Vagina (tissue), 2 donors: ENCODE measurements around the gene EIPR1. TPM values are rescaled to one million over a fixed set of nuclear protein-coding genes. Genes with fewer than 3 reads are reported as not detected.

Experiments
- DNase-seq, 2 donors: peaks; one replicate each; pipeline ENCODE4 v3.0.0-alpha.2; 2017; ENCODE audit errors: extremely low spot score in 2 of 2
- H3K27ac ChIP-seq: fragments of 200-600 bp; sonication (generic); one replicate; pipeline ENCODE4 v1.5.1; 2019
- H3K27me3 ChIP-seq: fragments of 200-600 bp; sonication (generic); one replicate; pipeline ENCODE4 v1.5.1; 2019
- H3K36me3 ChIP-seq, 2 donors: fragments of 200-600 bp; sonication (generic); one replicate each; pipeline ENCODE4 v1.5.1; 2017 to 2019
- H3K4me1 ChIP-seq: fragments of 200-600 bp; sonication (generic); one replicate; pipeline ENCODE4 v1.5.1; 2019
- H3K4me3 ChIP-seq, 2 donors: fragments of 200-600 bp; sonication (generic); 1 replicate in 1 of 2; 2 replicates in 1 of 2; pipeline ENCODE4 v1.5.1; 2016 to 2019
- H3K9me3 ChIP-seq: fragments of 200-600 bp; sonication (generic); one replicate; pipeline ENCODE4 v1.5.1; 2019
- POLR2A ChIP-seq, 2 donors: fragments of 450-650 bp; IDR thresholded peaks; one replicate each; pipeline ENCODE4 v1.6.1; 2017; ENCODE audit warnings: antibody characterized with exemption in 2 of 2, mild to moderate bottlenecking in 2 of 2, moderate library complexity in 2 of 2
- POLR2AphosphoS5 ChIP-seq, 2 donors: sonication (generic); formaldehyde crosslinking; IDR thresholded peaks; one replicate each; pipeline ENCODE4 v1.9.0; 2017; ENCODE audit warnings: antibody characterized with exemption in 2 of 2, mild to moderate bottlenecking in 2 of 2, low read depth in 1 of 2; ENCODE audit not compliant: insufficient read depth in 1 of 2
- intact Hi-C: fragments of 100-400 bp; cut with DNase I; formaldehyde crosslinking; loops from one replicate; pipeline ENCODE4 v1.15.1; 2023
- total RNA-seq: library from RNA; depleted of rRNA; stranded (reverse); fragments of >200 nt; gene quantifications from one replicate; pipeline ENCODE4 v1.2.3, GENCODE V29; 2016
- TF ChIP-seq, protein P1 (sequence below), 3 experiments: fragments of 450-650 bp in 2 of 3; fragments of 200-600 bp in 1 of 3; sonication (generic) in 1 of 3; IDR thresholded peaks; one replicate each; pipeline ENCODE4 v1.5.1; 2017 to 2019; ENCODE audit warnings: antibody characterized with exemption in 3 of 3, mild to moderate bottlenecking in 2 of 3, moderate library complexity in 2 of 3

The EIPR1 gene
- total RNA-seq, 1 donor from 2014 or later, result 39.8 TPM

DNA sequence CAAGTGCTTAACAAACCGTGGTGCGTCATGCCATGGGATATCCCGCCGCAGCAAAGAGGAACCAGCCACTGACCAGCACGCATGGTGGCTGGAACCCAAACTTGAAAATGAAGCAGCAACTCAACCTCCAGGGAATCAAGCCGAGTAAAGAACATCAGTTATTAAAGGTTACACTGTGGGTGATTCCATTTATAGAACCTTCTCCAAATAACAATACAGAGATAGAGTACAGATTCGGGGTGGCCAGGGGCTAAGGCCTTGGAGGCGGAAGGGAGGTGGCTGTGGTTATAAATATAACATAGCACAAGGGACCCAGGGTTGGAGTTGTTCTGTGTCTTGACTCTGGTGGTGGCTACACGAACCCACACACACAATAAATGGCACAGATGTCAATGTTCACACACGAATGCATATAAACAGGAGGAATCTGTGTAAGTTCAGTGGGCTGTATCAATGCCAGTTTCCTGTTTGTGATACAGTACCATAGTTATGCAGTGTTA lies 123.1 kb downstream of the EIPR1 start:
- Histone ChIP-seq H3K9me3 (peaks cover 8% of the 10 kb centered on the region), H3K4me3 (no peak overlapping the region), H3K27me3 (no peaks in the 10 kb centered on the region), H3K27ac (no peak overlapping the region), H3K4me1 (no peaks in the 10 kb centered on the region), H3K36me3 (peaks cover 0 to 6% of the 10 kb centered on the region in 2 donors)
- TF ChIP-seq, protein P1, sequence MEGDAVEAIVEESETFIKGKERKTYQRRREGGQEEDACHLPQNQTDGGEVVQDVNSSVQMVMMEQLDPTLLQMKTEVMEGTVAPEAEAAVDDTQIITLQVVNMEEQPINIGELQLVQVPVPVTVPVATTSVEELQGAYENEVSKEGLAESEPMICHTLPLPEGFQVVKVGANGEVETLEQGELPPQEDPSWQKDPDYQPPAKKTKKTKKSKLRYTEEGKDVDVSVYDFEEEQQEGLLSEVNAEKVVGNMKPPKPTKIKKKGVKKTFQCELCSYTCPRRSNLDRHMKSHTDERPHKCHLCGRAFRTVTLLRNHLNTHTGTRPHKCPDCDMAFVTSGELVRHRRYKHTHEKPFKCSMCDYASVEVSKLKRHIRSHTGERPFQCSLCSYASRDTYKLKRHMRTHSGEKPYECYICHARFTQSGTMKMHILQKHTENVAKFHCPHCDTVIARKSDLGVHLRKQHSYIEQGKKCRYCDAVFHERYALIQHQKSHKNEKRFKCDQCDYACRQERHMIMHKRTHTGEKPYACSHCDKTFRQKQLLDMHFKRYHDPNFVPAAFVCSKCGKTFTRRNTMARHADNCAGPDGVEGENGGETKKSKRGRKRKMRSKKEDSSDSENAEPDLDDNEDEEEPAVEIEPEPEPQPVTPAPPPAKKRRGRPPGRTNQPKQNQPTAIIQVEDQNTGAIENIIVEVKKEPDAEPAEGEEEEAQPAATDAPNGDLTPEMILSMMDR (IDR thresholded peaks at IDR 0.05), result no peak
- TF ChIP-seq POLR2AphosphoS5 (IDR thresholded peaks at IDR 0.05; ENCODE audit: insufficient read depth in 1 of 2, low read depth in 1 of 2) (no peak), POLR2A (IDR thresholded peaks at IDR 0.05) (no peak)
- no peak for DNase-seq
- intact Hi-C loops, result no loop called here

DNA sequence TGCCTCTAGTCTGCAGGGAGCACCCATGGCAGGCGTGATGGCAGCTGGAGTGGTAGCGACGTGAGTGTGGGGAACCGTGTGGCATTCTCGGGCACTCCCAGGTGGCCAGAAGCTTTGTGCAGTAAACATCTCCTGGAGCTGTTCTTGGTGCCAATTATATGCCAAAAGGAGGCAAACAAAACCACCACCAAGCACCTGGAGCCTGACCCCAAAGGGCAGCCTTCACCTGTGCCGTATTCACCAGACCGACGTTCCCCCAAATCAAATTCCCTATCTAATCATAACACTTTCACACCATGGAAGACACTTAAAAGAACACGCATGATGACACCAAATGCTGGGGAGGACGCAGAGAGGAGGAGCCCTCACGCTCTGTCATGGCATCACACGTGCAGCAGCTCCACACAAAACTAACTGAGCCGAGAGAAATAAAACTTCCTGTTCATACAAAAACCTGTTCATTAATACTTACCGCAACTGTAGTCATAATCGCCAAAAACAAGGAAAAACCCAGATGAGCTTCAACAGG lies 123.6 kb downstream of the EIPR1 start:
- DNase-seq, result no peak
- H3K36me3 ChIP-seq, result peaks cover 0 to 7% of the 10 kb centered on the region in 2 donors
- intact Hi-C loops, result no loop called here

DNA sequence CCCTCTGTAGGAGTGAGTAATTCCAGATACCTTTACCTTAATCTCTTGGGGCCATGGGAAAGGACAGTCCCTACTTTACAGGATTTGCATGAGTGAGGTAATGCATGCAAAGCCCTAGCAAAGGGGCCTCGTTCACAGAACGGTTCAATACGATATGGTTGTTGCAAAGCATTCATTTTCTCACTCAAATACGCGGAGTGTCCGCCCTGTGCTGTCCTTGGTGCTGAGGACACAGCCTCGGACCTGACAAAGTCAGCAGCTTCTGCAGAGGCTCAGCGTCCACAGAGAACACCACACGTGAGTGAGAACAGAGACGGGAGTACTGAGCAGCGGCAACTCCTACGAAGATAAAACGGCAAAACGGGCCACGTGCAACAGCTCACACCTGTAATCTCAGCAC lies 125.7 kb downstream of the EIPR1 start:
- Histone ChIP-seq H3K4me1 (no peaks in the 10 kb centered on the region), H3K36me3 (peaks cover 0 to 15% of the 10 kb centered on the region in 2 donors), H3K27me3 (no peaks in the 10 kb centered on the region), H3K9me3 (peaks cover 17% of the 10 kb centered on the region), H3K27ac (no peak overlapping the region), H3K4me3 (no peak overlapping the region)
- intact Hi-C loops, result no loop called here
- TF ChIP-seq POLR2A (IDR thresholded peaks at IDR 0.05) (no peak), POLR2AphosphoS5 (IDR thresholded peaks at IDR 0.05; ENCODE audit: insufficient read depth in 1 of 2, low read depth in 1 of 2) (no peak)
- TF ChIP-seq, protein P1 (IDR thresholded peaks at IDR 0.05), result no peak
- no peak for DNase-seq

More for the DNA sequence above, 123.6 kb downstream of the EIPR1 start:
- Histone ChIP-seq H3K4me1 (no peaks in the 10 kb centered on the region), H3K9me3 (peaks cover 13% of the 10 kb centered on the region), H3K27ac (no peak overlapping the region), H3K27me3 (no peaks in the 10 kb centered on the region), H3K4me3 (no peak overlapping the region)
- TF ChIP-seq POLR2AphosphoS5 (IDR thresholded peaks at IDR 0.05; ENCODE audit: insufficient read depth in 1 of 2, low read depth in 1 of 2) (no peak), POLR2A (IDR thresholded peaks at IDR 0.05) (no peak)
- TF ChIP-seq, protein P1 (IDR thresholded peaks at IDR 0.05), result no peak

DNA sequence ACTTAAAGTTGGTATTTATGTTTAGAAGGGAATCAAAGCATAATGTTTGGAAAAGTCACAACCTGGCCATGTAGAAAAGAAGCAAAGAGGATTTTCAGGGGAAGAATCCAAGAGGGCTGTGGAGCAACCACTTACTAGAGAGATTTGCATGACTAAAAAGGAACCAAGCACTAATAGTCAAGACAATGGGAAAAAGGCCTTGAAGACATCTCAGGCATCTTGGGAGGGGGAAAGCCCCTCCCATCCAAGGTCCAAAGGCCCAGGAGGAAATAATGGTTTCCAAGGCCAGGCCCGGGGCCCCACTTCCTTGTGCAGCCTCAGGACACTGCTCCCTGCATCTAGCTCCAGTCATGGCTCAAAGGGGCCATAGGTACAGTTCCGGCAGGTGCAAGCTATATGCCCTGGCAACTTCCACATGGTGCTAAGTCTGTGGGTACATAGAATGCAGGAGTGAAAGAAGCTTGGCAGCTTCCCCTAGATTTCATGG lies 128.1 kb downstream of the EIPR1 start:
- H3K9me3 ChIP-seq, result peaks cover 17% of the 10 kb centered on the region
- peak in 1 of 2 donors; percentile 43 for DNase-seq
- no peak overlapping the region for H3K4me3 ChIP-seq
- H3K4me1 ChIP-seq, result no peaks in the 10 kb centered on the region
- H3K27me3 ChIP-seq, result no peaks in the 10 kb centered on the region
- intact Hi-C loops, result no loop called here
- H3K36me3 ChIP-seq, result peaks cover 0 to 15% of the 10 kb centered on the region in 2 donors
- TF ChIP-seq POLR2AphosphoS5 (IDR thresholded peaks at IDR 0.05; ENCODE audit: insufficient read depth in 1 of 2, low read depth in 1 of 2) (no peak), POLR2A (IDR thresholded peaks at IDR 0.05) (no peak)
- TF ChIP-seq, protein P1 (IDR thresholded peaks at IDR 0.05), result no peak
- H3K27ac ChIP-seq, result no peak overlapping the region

DNA sequence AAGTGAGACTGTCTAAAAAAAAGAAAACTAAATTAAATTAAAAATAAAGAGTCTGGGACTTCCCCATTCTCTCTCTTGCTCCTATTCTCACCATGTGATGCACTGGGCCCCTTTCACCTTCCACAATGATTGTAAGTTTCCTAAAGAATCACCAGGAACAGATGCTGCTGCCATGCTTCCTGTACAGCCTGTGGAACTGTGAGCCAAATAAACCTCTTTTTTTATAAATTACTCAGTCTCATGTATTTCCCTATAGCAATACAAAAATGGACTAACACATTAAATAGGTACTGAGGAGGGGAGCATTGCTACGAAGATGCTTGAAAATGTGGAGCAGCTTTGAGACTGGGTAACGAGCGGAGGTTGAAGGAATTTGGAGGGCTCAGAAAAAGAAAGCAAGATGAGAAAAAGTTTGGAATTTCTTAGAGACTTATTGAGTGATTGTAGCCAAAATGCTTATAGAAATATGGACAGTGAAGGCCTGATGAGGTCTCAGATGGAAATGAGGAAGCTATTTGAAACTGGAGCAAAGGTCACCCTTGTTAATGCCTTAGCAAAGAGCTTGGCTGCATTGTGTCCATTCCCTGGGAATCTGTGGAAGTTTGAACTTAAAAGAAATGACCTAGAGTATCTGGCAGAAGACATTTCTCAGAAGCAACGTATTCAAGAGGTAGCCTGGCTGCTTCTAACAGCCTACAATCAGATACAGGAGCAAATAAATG lies 128.7 kb downstream of the EIPR1 start:
- no peaks in the 10 kb centered on the region for H3K4me1 ChIP-seq
- H3K27me3 ChIP-seq, result no peaks in the 10 kb centered on the region
- DNase-seq, result peak in 1 of 2 donors; percentile 3
- H3K27ac ChIP-seq, result no peak overlapping the region
- intact Hi-C loops, result no loop called here
- no peak for TF ChIP-seq POLR2AphosphoS5 (IDR thresholded peaks at IDR 0.05; ENCODE audit: insufficient read depth in 1 of 2, low read depth in 1 of 2)
- TF ChIP-seq, protein P1 (IDR thresholded peaks at IDR 0.05), result no peak
- TF ChIP-seq POLR2A (IDR thresholded peaks at IDR 0.05), result no peak
- no peak overlapping the region for H3K4me3 ChIP-seq
- H3K36me3 ChIP-seq, result peaks cover 0 to 15% of the 10 kb centered on the region in 2 donors
- H3K9me3 ChIP-seq, result peaks cover 17% of the 10 kb centered on the region
